ENCODE data around the gene PLCD1. TPM values are rescaled to one million over a fixed set of nuclear protein-coding genes. Genes with fewer than 3 reads are reported as not detected.
"Not testable (repeated sequence)": the region's sequence is repeated elsewhere in the genome, so short reads cannot be mapped to it uniquely, and the experiment has no call there.

Gene PLCD1
- total RNA-seq, 2 experiments from 2014 or later: 9.7 to 10.1 TPM

DNA sequence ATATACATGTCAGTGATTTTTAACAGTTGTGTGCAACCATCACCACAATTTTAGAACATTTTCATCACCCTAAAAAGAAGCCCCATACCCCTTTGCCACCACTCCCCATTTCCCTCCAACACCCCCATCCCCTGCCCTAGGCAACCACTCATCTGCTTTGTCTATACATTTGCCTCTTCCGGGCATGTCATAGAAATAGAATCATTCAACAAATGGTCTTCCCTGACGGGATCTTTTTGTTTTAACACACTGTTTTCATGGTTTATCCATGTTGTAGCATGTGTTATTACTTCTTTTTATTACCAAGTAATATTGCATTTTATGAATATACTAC is 34.8 kb downstream of the PLCD1 start:
- CTCF ChIA-PET: interaction anchor here (0.7 to 1.0 kb wide), 3 partner anchors 10 to 502 kb away, joined by 3 read pairs; partner anchors contain the start of gene EXOG
- Mint-ChIP-seq H3K4me1 (ENCODE audit: low read depth) (peaks cover 57% of the 10 kb centered on the region), H3K36me3 (ENCODE audit: low read depth) (peaks cover 32% of the 10 kb centered on the region), H3K4me3 (peak overlapping the region; percentile 91), H3K9me3 (ENCODE audit: insufficient read depth) (no peaks in the 10 kb centered on the region), H3K27ac (peak overlapping the region; percentile 93), H3K27me3 (ENCODE audit: low read depth) (peaks cover 3% of the 10 kb centered on the region)
- peak; percentile 3 for ATAC-seq
- POLR2A ChIA-PET: no interaction called here
- no peak for DNase-seq

DNA sequence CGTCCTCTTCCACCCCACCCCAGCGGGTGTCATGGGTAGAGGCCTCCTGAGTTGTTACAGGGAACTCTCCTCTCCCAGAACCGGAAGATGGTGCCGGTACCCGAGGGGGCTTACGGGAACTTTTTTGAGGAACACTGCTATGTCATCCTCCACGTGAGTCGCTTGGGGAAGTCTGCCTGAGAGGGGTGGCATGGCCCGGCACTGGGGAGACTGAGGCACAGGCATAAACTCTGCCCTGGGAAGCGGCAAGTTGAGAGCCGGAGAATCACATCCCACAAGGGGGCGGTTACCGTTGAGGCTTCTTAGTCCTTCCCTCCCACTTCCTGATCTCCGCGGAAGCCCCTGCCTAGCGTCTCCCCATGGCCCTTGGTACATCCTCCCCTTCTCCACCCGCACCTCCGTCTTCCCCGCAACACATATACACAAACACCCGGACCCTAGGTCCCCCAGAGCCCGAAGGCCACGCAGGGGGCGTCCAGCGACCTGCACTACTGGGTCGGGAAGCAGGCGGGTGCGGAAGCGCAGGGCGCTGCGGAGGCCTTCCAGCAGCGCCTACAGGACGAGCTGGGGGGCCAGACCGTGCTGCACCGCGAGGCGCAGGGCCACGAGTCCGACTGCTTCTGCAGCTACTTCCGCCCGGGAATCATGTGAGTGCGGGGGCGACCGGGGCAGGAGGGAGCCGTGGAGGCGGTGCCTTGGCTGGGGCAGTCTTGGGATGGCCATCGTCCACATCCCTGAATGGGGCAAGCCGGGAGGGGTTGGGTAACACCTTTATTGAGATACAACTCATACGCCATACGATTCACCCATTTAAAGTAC is 35.4 kb downstream of the PLCD1 start:
- H3K27me3 Mint-ChIP-seq (ENCODE audit: low read depth): peaks cover 3% of the 10 kb centered on the region
- peaks cover 51% of the 10 kb centered on the region for H3K4me1 Mint-ChIP-seq (ENCODE audit: low read depth)
- DNase-seq (peak; percentile 72), ATAC-seq (peak; percentile 71)
- no peaks in the 10 kb centered on the region for H3K9me3 Mint-ChIP-seq (ENCODE audit: insufficient read depth)
- H3K36me3 Mint-ChIP-seq (ENCODE audit: low read depth): peaks cover 28% of the 10 kb centered on the region
- peak overlapping the region; percentile 91 for H3K4me3 Mint-ChIP-seq
- peak overlapping the region; percentile 93 for H3K27ac Mint-ChIP-seq
- ChIA-PET CTCF (interaction anchor here (0.6 to 1.2 kb wide), 5 partner anchors 11 to 502 kb away, joined by 3 to 5 read pairs (median 3); partner anchors contain the start of gene EXOG), POLR2A (no interaction called here)

DNA sequence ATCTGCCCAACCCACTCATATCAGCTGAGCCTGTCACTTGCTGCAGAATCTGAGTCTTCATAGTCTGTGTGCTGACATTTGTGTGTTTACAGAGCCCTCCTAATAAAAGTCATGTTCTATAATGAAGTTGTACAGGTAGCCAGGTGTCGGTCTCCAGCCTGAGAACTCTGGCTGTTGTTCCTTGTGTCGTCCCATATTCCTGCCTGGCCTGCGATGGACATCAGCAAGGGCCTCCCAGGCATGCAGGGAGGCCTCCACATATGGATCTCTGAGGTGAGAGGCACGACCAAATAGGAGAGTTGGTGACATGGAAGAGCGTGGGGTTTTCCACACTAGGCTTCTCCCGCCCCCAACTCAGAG is 36.0 kb downstream of the PLCD1 start:
- no peaks in the 10 kb centered on the region for H3K9me3 Mint-ChIP-seq (ENCODE audit: insufficient read depth)
- peaks cover 28% of the 10 kb centered on the region for H3K36me3 Mint-ChIP-seq (ENCODE audit: low read depth)
- ATAC-seq (no peak), DNase-seq (no peak)
- ChIA-PET CTCF (interaction anchor here (1.0 to 1.2 kb wide), 2 partner anchors 19 to 26 kb away, joined by 3 to 5 read pairs; no protein-coding TSS in a partner anchor), POLR2A (no interaction called here)
- peaks cover 3% of the 10 kb centered on the region for H3K27me3 Mint-ChIP-seq (ENCODE audit: low read depth)
- H3K4me1 Mint-ChIP-seq (ENCODE audit: low read depth): peaks cover 47% of the 10 kb centered on the region
- peak overlapping the region; percentile 93 for H3K27ac Mint-ChIP-seq
- H3K4me3 Mint-ChIP-seq: peak overlapping the region; percentile 91

DNA sequence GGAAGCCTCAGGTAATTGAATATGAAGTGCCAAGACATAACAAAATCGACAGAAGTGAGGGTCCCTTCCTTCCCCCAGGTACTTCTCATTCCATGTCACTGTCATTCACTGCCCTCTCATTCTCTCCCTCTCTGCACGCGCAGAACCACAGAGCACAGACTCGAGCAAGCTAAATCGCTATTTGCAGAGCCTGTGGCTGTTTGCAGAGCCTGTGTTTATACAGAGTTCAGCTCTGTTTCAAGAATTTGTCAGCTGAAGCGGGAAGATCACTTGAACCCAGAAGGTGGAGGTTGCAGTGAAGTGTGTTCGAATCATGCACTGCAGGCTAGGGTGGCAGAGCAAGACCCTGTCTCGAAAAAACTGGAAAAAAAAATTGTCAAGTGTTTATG is 36.4 kb downstream of the PLCD1 start:
- H3K9me3 Mint-ChIP-seq (ENCODE audit: insufficient read depth): no peaks in the 10 kb centered on the region
- peaks cover 3% of the 10 kb centered on the region for H3K27me3 Mint-ChIP-seq (ENCODE audit: low read depth)
- ATAC-seq (no peak), DNase-seq (no peak)
- ChIA-PET POLR2A (interaction anchor here (1.4 kb wide), 1 partner anchor 46 kb away, joined by 3 read pairs; the partner anchor contains the start of gene DLEC1), CTCF (interaction anchor here (1.0 to 1.2 kb wide), 2 partner anchors 19 to 26 kb away, joined by 3 to 5 read pairs; no protein-coding TSS in a partner anchor)
- H3K36me3 Mint-ChIP-seq (ENCODE audit: low read depth): peaks cover 24% of the 10 kb centered on the region
- H3K27ac Mint-ChIP-seq: no peak overlapping the region
- H3K4me3 Mint-ChIP-seq: peak overlapping the region; percentile 91
- peaks cover 43% of the 10 kb centered on the region for H3K4me1 Mint-ChIP-seq (ENCODE audit: low read depth)

DNA sequence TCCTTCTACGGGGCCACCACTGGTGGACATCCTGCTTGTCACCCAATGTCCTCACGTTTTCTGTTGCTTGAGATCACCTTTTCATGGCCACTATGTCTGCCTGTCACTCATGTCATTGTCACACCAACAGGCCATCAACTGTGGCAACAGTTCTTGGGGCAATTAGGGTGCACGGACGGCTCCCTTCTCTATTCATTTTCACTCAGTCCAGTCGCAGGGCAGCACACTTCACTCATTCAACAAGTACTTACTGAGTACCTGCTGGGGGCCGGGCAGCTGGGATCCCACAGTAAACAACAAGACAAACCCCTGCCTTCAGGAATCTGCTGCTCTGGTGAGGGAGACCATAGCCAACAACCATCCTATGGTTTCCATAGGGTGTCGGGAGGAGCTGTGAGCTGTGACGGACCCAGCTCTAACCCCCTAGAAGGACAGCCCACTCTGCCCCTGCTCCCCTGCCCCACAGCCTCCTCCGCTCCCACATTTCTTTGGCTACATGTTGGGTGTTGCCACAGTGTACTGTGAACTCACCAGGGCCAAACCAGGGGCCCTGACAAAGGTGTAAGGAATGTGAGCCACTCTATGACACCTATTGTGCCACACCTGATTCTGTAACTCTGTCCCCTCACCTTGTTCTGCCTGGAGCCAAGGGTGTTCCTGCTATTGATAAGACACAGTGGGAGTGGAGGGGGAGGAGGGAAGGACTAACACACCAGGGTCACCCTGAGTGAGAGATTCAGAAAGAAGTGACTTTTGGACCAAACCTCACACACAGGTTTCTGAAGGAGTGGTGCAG is 37.0 kb downstream of the PLCD1 start:
- no peak for DNase-seq
- peaks cover 39% of the 10 kb centered on the region for H3K4me1 Mint-ChIP-seq (ENCODE audit: low read depth)
- peaks cover 3% of the 10 kb centered on the region for H3K27me3 Mint-ChIP-seq (ENCODE audit: low read depth)
- H3K36me3 Mint-ChIP-seq (ENCODE audit: low read depth): peaks cover 20% of the 10 kb centered on the region
- POLR2A ChIA-PET: interaction anchor here (1.4 kb wide), 1 partner anchor 47 kb away, joined by 3 read pairs; the partner anchor contains the start of gene DLEC1
- peak overlapping the region; percentile 2 for H3K27ac Mint-ChIP-seq
- ATAC-seq: no peak
- CTCF ChIA-PET: interaction anchor here (1.0 to 1.2 kb wide), 3 partner anchors 18 to 25 kb away, joined by 3 to 5 read pairs (median 5); no protein-coding TSS in a partner anchor
- peak overlapping the region; percentile 91 for H3K4me3 Mint-ChIP-seq
- no peaks in the 10 kb centered on the region for H3K9me3 Mint-ChIP-seq (ENCODE audit: insufficient read depth)

DNA sequence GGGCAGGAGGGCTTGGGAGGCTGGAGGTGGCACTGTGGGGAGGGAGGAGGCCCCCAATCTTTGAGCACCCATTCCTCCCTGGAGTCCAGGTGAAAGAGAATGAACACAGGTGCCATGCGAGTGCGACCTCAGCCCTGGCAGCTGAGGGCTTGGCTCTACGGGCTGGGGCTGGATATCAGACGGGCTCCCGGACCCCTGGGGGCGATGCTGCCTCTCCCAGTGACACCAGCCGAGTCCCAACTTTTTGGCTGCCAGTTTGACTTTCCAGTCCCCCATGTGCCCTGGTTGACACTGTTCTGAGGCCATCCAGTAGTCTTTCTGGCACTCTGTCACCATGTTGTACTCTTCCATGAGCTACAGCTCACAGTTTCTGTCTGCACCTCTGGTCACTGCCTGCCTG is 37.6 kb downstream of the PLCD1 start:
- H3K27ac Mint-ChIP-seq: no peak overlapping the region
- H3K4me1 Mint-ChIP-seq (ENCODE audit: low read depth): peaks cover 34% of the 10 kb centered on the region
- H3K4me3 Mint-ChIP-seq: no peak overlapping the region
- ATAC-seq: no peak
- ChIA-PET CTCF (interaction anchor here (1.0 kb wide), 1 partner anchor 17 kb away, joined by 5 read pairs; no protein-coding TSS in a partner anchor), POLR2A (interaction anchor here (1.4 kb wide), 1 partner anchor 47 kb away, joined by 3 read pairs; the partner anchor contains the start of gene DLEC1)
- no peaks in the 10 kb centered on the region for H3K9me3 Mint-ChIP-seq (ENCODE audit: insufficient read depth)
- H3K36me3 Mint-ChIP-seq (ENCODE audit: low read depth): peaks cover 18% of the 10 kb centered on the region
- DNase-seq: no peak
- peaks cover 3% of the 10 kb centered on the region for H3K27me3 Mint-ChIP-seq (ENCODE audit: low read depth)

DNA sequence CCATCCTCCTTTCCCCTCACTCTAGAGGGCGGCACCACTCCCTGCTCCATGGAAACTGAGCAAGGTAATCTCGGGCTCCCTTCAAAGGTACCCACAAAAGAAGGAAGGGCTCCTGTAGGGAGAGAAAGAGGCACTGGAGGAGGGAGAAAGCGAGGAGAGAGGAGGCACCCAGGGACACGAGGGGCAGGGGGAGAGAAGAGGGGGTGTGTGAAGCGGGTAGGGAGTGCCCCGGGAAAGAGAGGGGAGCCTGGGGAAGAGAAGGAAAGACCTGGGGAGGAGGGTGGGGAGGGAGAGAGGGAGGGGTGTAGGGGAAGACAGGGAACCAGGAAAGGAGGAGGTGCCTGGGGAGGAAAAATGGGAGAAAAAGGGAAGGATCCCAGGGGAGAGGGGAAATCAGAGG is 38.3 kb downstream of the PLCD1 start:
- H3K27ac Mint-ChIP-seq: no peak overlapping the region
- ATAC-seq (no peak), DNase-seq (no peak)
- H3K4me1 Mint-ChIP-seq (ENCODE audit: low read depth): peaks cover 27% of the 10 kb centered on the region
- peaks cover 3% of the 10 kb centered on the region for H3K27me3 Mint-ChIP-seq (ENCODE audit: low read depth)
- ChIA-PET CTCF (no interaction called here), POLR2A (no interaction called here)
- peaks cover 11% of the 10 kb centered on the region for H3K36me3 Mint-ChIP-seq (ENCODE audit: low read depth)
- no peaks in the 10 kb centered on the region for H3K9me3 Mint-ChIP-seq (ENCODE audit: insufficient read depth)
- H3K4me3 Mint-ChIP-seq: no peak overlapping the region

DNA sequence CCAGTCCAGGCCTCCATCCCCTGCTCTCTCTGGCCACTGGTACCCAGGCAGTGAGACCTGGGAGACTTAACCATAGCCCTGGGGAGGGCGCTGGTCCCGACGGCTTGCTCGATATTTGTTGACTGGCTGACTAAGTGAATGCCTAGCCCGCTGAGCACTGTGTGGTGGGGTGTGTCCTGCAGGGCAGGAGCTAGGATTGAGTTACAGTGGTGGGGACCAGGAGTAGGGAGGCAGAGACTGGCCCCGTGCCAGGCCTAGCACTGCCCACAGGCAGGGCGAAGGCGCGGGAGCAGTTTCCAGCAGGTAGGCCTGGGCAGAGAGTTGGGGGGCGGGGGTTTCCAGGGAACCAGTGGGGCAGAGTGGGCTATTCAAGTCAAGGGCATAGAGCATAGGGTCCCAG is 38.9 kb downstream of the PLCD1 start, which contains the start of gene VILL:
VILL (plus strand) TSS at position 260 of the 400 bp plus-strand sequence. CDS start 2,887 bp downstream, outside the sequence.
- POLR2A ChIA-PET: no interaction called here

DNA sequence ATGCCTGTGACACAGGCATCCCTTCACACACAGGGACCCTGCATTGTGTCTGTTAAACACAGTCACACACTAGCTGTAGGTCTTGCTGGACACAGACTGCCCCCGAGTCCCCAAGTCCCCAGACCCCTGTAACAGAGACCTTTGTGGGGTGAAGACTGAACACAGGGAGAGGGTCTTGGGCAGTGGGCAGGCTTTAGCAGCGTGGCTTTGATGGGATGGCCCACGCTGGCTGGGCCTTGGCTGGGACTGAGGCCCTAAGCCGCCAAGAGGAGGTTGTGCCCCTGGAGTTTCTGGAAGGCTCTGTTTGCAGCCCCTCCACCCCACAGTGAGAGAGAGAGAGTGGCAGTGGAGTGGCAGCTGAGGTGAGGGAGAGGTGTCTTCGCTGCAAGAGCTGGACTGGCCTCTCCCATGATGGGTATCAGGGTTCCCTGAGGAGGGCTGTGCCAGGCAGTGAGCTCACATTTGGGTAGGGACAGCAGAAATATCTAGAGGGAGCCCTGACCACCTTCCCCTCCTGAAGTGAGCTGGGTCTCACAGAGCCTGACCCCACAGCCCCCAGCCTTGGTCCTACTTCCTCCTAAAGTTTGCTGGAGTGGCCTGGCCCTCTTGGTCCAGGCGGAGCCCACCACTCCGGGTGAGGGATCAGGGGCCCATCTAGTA is 39.5 kb downstream of the PLCD1 start:
- Mint-ChIP-seq H3K4me3 (no peak overlapping the region), H3K4me1 (ENCODE audit: low read depth) (peaks cover 16% of the 10 kb centered on the region), H3K27ac (no peak overlapping the region), H3K36me3 (ENCODE audit: low read depth) (no peaks in the 10 kb centered on the region), H3K9me3 (ENCODE audit: insufficient read depth) (no peaks in the 10 kb centered on the region), H3K27me3 (ENCODE audit: low read depth) (peaks cover 3% of the 10 kb centered on the region)
- ATAC-seq (no peak), DNase-seq (no peak)
- ChIA-PET CTCF (no interaction called here), POLR2A (no interaction called here)

More for the DNA sequence above, 38.9 kb downstream of the PLCD1 start, which contains the start of gene VILL:
- H3K27ac Mint-ChIP-seq: no peak within 1 kb of the TSS
- no peak within 1 kb of the TSS for H3K4me3 Mint-ChIP-seq
- CTCF ChIA-PET: no interaction called here
- H3K36me3 Mint-ChIP-seq (ENCODE audit: low read depth): peaks cover 5% of the 10 kb centered on the region
- ATAC-seq (no peak), DNase-seq (no peak)
- H3K4me1 Mint-ChIP-seq (ENCODE audit: low read depth): peaks cover 21% of the 10 kb centered on the region
- H3K27me3 Mint-ChIP-seq (ENCODE audit: low read depth): peaks cover 3% of the 10 kb centered on the region
- H3K9me3 Mint-ChIP-seq (ENCODE audit: insufficient read depth): no peaks in the 10 kb centered on the region

DNA sequence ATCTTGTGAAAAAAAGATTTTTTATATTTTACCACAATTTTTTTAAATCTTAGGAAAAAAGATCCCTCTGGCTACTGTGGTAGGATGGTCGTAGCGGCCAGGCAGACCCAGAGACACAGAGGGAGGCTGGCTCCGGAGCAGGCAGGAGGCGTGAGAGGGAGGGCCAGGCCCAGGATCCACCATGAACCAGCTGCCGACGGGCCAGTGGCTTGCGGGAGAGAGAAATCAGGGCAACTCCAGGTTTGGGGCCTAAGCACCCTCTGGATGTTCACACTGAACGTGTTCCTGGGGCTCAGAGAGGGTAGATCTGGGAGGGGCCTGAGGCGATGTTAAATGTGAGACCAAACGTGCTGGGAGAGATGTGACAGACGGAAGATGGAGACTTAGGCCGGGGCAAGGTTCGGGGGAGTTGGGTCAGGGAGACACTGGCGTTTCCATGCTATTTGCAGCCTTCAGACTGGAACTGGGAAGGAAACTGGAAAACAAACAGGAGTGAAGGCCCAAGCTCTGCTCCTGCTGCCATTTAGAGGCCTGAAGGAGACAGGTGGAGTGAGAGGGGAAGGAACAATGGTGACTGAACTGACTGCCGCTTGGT is 40.4 kb downstream of the PLCD1 start:
- Mint-ChIP-seq H3K36me3 (ENCODE audit: low read depth) (no peaks in the 10 kb centered on the region), H3K4me3 (no peak overlapping the region), H3K27ac (no peak overlapping the region), H3K27me3 (ENCODE audit: low read depth) (peaks cover 3% of the 10 kb centered on the region), H3K4me1 (ENCODE audit: low read depth) (peaks cover 7% of the 10 kb centered on the region), H3K9me3 (ENCODE audit: insufficient read depth) (no peaks in the 10 kb centered on the region)
- POLR2A ChIA-PET: no interaction called here
- ATAC-seq (no peak), DNase-seq (no peak)
- CTCF ChIA-PET: no interaction called here

DNA sequence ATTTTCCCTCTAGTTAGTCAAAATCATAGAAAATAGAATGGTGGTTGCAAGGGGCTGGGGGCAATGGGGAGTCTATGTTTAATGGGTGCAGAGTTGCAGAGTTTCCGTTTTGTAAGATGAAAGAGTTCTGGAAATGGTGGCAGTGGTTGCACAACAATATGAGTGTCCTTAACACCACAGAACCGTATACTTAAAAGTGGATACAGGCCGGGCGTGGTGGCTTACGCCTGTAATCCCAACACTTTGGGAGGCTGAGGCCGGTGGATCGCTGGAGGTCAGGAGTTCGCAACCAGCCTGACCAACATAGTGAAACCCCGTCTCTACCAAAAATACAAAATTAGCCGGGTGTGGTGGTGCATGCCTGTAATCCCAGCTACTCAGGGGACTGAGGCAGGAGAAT is 41.1 kb downstream of the PLCD1 start:
- ATAC-seq; H3K9me3 Mint-ChIP-seq (ENCODE audit: insufficient read depth); H3K27ac Mint-ChIP-seq; H3K4me1 Mint-ChIP-seq (ENCODE audit: low read depth); H3K36me3 Mint-ChIP-seq (ENCODE audit: low read depth); H3K27me3 Mint-ChIP-seq (ENCODE audit: low read depth); H3K4me3 Mint-ChIP-seq; POLR2A ChIA-PET; DNase-seq; CTCF ChIA-PET: not testable (repeated sequence)
